WTC11 (cell line): ENCODE measurements around the gene RUNX2.

Experiments used
- ELF4 ChIP-seq: sonication (generic); formaldehyde crosslinking; IDR thresholded peaks from 2 replicates; pipeline ENCODE4 v1.8.1; 2022; ENCODE audit warnings: low read depth, mild to moderate bottlenecking, moderate library complexity, missing genetic modification reagents
- ESRRA ChIP-seq: sonication (generic); formaldehyde crosslinking; IDR thresholded peaks from 2 replicates; pipeline ENCODE4 v1.8.1; 2022; ENCODE audit warnings: mild to moderate bottlenecking, missing genetic modification reagents, borderline replicate concordance
- FOXK1 ChIP-seq: sonication (generic); formaldehyde crosslinking; IDR thresholded peaks from 2 replicates; pipeline ENCODE4 v1.8.0; 2022; ENCODE audit warnings: mild to moderate bottlenecking, moderate library complexity, missing genetic modification reagents
- IRF2 ChIP-seq: sonication (generic); formaldehyde crosslinking; IDR thresholded peaks from 2 replicates; pipeline ENCODE4 v1.8.0; 2022; ENCODE audit warnings: low read depth, missing genetic modification reagents, borderline replicate concordance
- NR2C2 ChIP-seq: sonication (generic); formaldehyde crosslinking; IDR thresholded peaks from 2 replicates; pipeline ENCODE4 v1.8.0; 2022; ENCODE audit warnings: mild to moderate bottlenecking, missing genetic modification reagents
- TEAD4 ChIP-seq: sonication (generic); formaldehyde crosslinking; IDR thresholded peaks from 2 replicates; pipeline ENCODE4 v1.8.0; 2022; ENCODE audit warnings: mild to moderate bottlenecking, missing genetic modification reagents
- TF ChIP-seq, protein P1 (sequence below): fragments of 200-600 bp; IDR thresholded peaks from 2 replicates; pipeline ENCODE4 v1.8.0; 2022; ENCODE audit warnings: antibody characterized with exemption
- TF ChIP-seq, protein P2 (sequence below): fragments of 250-450 bp; sonication (Bioruptor Pico); IDR thresholded peaks from 2 replicates; pipeline ENCODE4 v1.9.0; 2021; ENCODE audit warnings: mild to moderate bottlenecking
- TF ChIP-seq, protein P3 (sequence below): sonication (generic); formaldehyde crosslinking; IDR thresholded peaks from 2 replicates; pipeline ENCODE4 v1.8.1; 2022; ENCODE audit warnings: missing genetic modification reagents, borderline replicate concordance
- TF ChIP-seq, protein P4 (sequence below): sonication (generic); formaldehyde crosslinking; IDR thresholded peaks from 2 replicates; pipeline ENCODE4 v1.8.1; 2023; ENCODE audit warnings: mild to moderate bottlenecking, missing genetic modification reagents, moderate library complexity
- TF ChIP-seq, protein P5 (sequence below): sonication (generic); formaldehyde crosslinking; IDR thresholded peaks from 2 replicates; pipeline ENCODE4 v1.8.0; 2023; ENCODE audit warnings: missing genetic modification reagents, mild to moderate bottlenecking, borderline replicate concordance
- TF ChIP-seq, protein P6 (sequence below): sonication (generic); formaldehyde crosslinking; IDR thresholded peaks from 2 replicates; pipeline ENCODE4 v1.8.1; 2023; ENCODE audit warnings: mild to moderate bottlenecking, moderate library complexity, missing genetic modification reagents
- TF ChIP-seq, protein P7 (sequence below): sonication (generic); formaldehyde crosslinking; IDR thresholded peaks from 2 replicates; pipeline ENCODE4 v1.8.1; 2022; ENCODE audit warnings: low read depth, missing genetic modification reagents, borderline replicate concordance

DNA sequence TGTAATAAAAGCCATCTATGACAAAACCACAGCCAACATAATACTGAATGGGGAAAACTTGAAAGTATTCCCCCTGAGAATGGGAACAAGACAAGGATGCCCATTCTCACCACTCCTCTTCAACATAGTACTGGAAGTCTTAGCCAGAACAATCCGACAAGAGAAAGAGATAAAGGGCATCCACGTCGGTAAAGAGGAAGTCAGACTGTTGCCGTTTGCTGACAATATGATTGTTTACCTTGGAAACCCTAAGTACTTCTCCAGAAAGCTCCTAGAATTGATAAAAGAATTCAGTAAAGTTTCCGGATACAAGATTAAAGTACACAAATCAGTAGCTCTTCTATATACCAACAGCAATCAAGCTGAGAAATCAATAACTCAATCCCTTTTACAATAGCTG lies 14.0 kb upstream of the RUNX2 start:
- TF ChIP-seq, protein P1, sequence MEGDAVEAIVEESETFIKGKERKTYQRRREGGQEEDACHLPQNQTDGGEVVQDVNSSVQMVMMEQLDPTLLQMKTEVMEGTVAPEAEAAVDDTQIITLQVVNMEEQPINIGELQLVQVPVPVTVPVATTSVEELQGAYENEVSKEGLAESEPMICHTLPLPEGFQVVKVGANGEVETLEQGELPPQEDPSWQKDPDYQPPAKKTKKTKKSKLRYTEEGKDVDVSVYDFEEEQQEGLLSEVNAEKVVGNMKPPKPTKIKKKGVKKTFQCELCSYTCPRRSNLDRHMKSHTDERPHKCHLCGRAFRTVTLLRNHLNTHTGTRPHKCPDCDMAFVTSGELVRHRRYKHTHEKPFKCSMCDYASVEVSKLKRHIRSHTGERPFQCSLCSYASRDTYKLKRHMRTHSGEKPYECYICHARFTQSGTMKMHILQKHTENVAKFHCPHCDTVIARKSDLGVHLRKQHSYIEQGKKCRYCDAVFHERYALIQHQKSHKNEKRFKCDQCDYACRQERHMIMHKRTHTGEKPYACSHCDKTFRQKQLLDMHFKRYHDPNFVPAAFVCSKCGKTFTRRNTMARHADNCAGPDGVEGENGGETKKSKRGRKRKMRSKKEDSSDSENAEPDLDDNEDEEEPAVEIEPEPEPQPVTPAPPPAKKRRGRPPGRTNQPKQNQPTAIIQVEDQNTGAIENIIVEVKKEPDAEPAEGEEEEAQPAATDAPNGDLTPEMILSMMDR = no peak
- no peak for TF ChIP-seq NR2C2
- TF ChIP-seq ELF4 (CRISPR knock-in tag) = no peak
- TF ChIP-seq, protein P2, sequence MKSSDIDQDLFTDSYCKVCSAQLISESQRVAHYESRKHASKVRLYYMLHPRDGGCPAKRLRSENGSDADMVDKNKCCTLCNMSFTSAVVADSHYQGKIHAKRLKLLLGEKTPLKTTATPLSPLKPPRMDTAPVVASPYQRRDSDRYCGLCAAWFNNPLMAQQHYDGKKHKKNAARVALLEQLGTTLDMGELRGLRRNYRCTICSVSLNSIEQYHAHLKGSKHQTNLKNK (CRISPR knock-in tag) = no peak
- TF ChIP-seq, protein P3, sequence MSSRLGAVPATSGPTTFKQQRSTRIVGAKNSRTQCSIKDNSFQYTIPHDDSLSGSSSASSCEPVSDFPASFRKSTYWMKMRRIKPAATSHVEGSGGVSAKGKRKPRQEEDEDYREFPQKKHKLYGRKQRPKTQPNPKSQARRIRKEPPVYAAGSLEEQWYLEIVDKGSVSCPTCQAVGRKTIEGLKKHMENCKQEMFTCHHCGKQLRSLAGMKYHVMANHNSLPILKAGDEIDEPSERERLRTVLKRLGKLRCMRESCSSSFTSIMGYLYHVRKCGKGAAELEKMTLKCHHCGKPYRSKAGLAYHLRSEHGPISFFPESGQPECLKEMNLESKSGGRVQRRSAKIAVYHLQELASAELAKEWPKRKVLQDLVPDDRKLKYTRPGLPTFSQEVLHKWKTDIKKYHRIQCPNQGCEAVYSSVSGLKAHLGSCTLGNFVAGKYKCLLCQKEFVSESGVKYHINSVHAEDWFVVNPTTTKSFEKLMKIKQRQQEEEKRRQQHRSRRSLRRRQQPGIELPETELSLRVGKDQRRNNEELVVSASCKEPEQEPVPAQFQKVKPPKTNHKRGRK (CRISPR knock-in tag) = no peak
- TF ChIP-seq, protein P4, sequence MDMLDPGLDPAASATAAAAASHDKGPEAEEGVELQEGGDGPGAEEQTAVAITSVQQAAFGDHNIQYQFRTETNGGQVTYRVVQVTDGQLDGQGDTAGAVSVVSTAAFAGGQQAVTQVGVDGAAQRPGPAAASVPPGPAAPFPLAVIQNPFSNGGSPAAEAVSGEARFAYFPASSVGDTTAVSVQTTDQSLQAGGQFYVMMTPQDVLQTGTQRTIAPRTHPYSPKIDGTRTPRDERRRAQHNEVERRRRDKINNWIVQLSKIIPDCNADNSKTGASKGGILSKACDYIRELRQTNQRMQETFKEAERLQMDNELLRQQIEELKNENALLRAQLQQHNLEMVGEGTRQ = no peak
- TF ChIP-seq, protein P5, sequence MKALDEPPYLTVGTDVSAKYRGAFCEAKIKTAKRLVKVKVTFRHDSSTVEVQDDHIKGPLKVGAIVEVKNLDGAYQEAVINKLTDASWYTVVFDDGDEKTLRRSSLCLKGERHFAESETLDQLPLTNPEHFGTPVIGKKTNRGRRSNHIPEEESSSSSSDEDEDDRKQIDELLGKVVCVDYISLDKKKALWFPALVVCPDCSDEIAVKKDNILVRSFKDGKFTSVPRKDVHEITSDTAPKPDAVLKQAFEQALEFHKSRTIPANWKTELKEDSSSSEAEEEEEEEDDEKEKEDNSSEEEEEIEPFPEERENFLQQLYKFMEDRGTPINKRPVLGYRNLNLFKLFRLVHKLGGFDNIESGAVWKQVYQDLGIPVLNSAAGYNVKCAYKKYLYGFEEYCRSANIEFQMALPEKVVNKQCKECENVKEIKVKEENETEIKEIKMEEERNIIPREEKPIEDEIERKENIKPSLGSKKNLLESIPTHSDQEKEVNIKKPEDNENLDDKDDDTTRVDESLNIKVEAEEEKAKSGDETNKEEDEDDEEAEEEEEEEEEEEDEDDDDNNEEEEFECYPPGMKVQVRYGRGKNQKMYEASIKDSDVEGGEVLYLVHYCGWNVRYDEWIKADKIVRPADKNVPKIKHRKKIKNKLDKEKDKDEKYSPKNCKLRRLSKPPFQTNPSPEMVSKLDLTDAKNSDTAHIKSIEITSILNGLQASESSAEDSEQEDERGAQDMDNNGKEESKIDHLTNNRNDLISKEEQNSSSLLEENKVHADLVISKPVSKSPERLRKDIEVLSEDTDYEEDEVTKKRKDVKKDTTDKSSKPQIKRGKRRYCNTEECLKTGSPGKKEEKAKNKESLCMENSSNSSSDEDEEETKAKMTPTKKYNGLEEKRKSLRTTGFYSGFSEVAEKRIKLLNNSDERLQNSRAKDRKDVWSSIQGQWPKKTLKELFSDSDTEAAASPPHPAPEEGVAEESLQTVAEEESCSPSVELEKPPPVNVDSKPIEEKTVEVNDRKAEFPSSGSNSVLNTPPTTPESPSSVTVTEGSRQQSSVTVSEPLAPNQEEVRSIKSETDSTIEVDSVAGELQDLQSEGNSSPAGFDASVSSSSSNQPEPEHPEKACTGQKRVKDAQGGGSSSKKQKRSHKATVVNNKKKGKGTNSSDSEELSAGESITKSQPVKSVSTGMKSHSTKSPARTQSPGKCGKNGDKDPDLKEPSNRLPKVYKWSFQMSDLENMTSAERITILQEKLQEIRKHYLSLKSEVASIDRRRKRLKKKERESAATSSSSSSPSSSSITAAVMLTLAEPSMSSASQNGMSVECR = no peak
- TF ChIP-seq, protein P6, sequence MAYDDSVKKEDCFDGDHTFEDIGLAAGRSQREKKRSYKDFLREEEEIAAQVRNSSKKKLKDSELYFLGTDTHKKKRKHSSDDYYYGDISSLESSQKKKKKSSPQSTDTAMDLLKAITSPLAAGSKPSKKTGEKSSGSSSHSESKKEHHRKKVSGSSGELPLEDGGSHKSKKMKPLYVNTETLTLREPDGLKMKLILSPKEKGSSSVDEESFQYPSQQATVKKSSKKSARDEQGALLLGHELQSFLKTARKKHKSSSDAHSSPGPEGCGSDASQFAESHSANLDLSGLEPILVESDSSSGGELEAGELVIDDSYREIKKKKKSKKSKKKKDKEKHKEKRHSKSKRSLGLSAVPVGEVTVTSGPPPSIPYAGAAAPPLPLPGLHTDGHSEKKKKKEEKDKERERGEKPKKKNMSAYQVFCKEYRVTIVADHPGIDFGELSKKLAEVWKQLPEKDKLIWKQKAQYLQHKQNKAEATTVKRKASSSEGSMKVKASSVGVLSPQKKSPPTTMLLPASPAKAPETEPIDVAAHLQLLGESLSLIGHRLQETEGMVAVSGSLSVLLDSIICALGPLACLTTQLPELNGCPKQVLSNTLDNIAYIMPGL (CRISPR knock-in tag) = no peak
- no peak for TF ChIP-seq TEAD4 (CRISPR knock-in tag)
- no peak for TF ChIP-seq IRF2
- TF ChIP-seq ESRRA (CRISPR knock-in tag) = no peak
- TF ChIP-seq, protein P7, sequence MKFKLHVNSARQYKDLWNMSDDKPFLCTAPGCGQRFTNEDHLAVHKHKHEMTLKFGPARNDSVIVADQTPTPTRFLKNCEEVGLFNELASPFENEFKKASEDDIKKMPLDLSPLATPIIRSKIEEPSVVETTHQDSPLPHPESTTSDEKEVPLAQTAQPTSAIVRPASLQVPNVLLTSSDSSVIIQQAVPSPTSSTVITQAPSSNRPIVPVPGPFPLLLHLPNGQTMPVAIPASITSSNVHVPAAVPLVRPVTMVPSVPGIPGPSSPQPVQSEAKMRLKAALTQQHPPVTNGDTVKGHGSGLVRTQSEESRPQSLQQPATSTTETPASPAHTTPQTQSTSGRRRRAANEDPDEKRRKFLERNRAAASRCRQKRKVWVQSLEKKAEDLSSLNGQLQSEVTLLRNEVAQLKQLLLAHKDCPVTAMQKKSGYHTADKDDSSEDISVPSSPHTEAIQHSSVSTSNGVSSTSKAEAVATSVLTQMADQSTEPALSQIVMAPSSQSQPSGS (CRISPR knock-in tag) = no peak
- TF ChIP-seq FOXK1 (CRISPR knock-in tag) = no peak
